Measurements from ENCODE around the gene RPS29. TPM values are rescaled to one million over a fixed set of nuclear protein-coding genes. Genes with fewer than 3 reads are reported as not detected.

RPS29 gene
- total and polyA plus RNA-seq, 2 of the 13 experiments (the other 11 are each of a cell fraction or from before 2014, with no cell fraction given) = 4,303 to 8,215 TPM

- TF ChIP-seq SMC3 (IDR thresholded peaks at IDR 0.05; ENCODE audit: low read length) = no peak
Measured at GRCh38 chr14:49598189-49598484, 12.0 kb upstream of the RPS29 start (continued).

- ChIA-PET CTCF (ENCODE audit: low intra/inter-chr PET ratio, low total read pairs) (interaction anchor here (2.5 kb wide), 1 partner anchor 8 kb away, joined by 10 read pairs; the partner anchor contains the start of gene RPS29), POLR2A (interaction anchor here (2.1 to 5.7 kb wide), 3 partner anchors 9 to 40 kb away, joined by 7 to 97 read pairs (median 28); partner anchors contain the start of genes DNAAF2, MGAT2, RPL36AL and RPS29)
- 0 out of 2 replicates have a peak overlapping the region, but pooled peaks have one; percentile 40 for H3K9ac ChIP-seq (ENCODE audit: insufficient read depth, low read depth, low read length)
- peaks cover 13% of the 10 kb centered on the region for H3K79me2 ChIP-seq (ENCODE audit: insufficient read depth, low read length)
- 2% methylated on average over 4 of the region's 4 CpGs for WGBS (ENCODE audit: low lambda C conversion rate)
- no peaks in the 10 kb centered on the region for H3K36me3 ChIP-seq (replicated peaks in 1 of 2; ENCODE audit: control insufficient read depth in 1 of 2, insufficient read depth in 2 of 2, low read length in 2 of 2)
- H3K27me3 ChIP-seq (ENCODE audit: control insufficient read depth in 1 of 2, insufficient read depth in 2 of 2, low read length in 2 of 2) = no peaks in the 10 kb centered on the region; a peak in 1 of 5 replicates
- H2AFZ ChIP-seq (ENCODE audit: low read length) = peak overlapping the region; percentile 20
- ATAC-seq = peak; percentile 22
- no peak for DNase-seq (ENCODE audit: low spot score)
- no peaks in the 10 kb centered on the region for H3K9me3 ChIP-seq (ENCODE audit: low read length)
- peak overlapping the region in 1 of 3 experiments; percentile 34; a peak in 1 of 6 replicates for H3K4me3 ChIP-seq (replicated peaks in 1 of 3; ENCODE audit: insufficient read depth in 1 of 3, low read depth in 2 of 3, low read length in 3 of 3)
- no TSS peak for BruUV-seq (replicated peaks)
- peak overlapping the region; percentile 97 for H3K27ac ChIP-seq (ENCODE audit: extremely low read length, insufficient read depth, low read length)
- peak overlapping the region; percentile 65 for H3K4me2 ChIP-seq (ENCODE audit: low read depth, low read length)
- FAIRE-seq = peak; percentile 60
- no peaks in the 10 kb centered on the region for H4K20me1 ChIP-seq (ENCODE audit: insufficient read depth, low read length)
- peaks cover 50% of the 10 kb centered on the region for H3K4me1 ChIP-seq (ENCODE audit: insufficient read depth, low read length)
- in situ Hi-C loops (cut with HindIII; ENCODE audit: extremely low pct_ligation_motif_present, low pct_unique_long_range_greater_than_20kb) (no loop called here), intact Hi-C loops (cut with micrococcal nuclease; ENCODE audit: unreplicated experiment) (loop anchor here (1.0 kb wide), 1 partner anchor 8 kb away; the partner anchor contains the start of gene RPS29)
- TF ChIP-seq FOXJ3 (CRISPR knock-in tag; IDR thresholded peaks at IDR 0.05; ENCODE audit: borderline replicate concordance) = no peak
- no peak for TF ChIP-seq ZNF547 (CRISPR knock-in tag; IDR thresholded peaks at IDR 0.05)
- no peak for TF ChIP-seq SRF (IDR thresholded peaks at IDR 0.05; ENCODE audit: low read depth, low read length)
- TF ChIP-seq KAT7 (CRISPR knock-in tag; IDR thresholded peaks at IDR 0.05; ENCODE audit: borderline replicate concordance) = no peak
- TF ChIP-seq KDM3A (CRISPR knock-in tag; IDR thresholded peaks at IDR 0.05; ENCODE audit: low read depth) = no peak
- no peak for TF ChIP-seq ZNF792 (CRISPR knock-in tag; IDR thresholded peaks at IDR 0.05)
- TF ChIP-seq ZNF205 (CRISPR knock-in tag; IDR thresholded peaks at IDR 0.05) = no peak
- TF ChIP-seq ZNF557 (CRISPR knock-in tag; IDR thresholded peaks at IDR 0.05) = no peak
- TF ChIP-seq ZBTB49 (CRISPR knock-in tag; IDR thresholded peaks at IDR 0.05; ENCODE audit: borderline replicate concordance) = no peak
- no peak for TF ChIP-seq TOE1 (CRISPR knock-in tag; IDR thresholded peaks at IDR 0.05)
- no peak for TF ChIP-seq SALL1 (CRISPR knock-in tag; IDR thresholded peaks at IDR 0.05)
- no peak for TF ChIP-seq ZNF720 (CRISPR knock-in tag; IDR thresholded peaks at IDR 0.05)
- peak; percentile 57 for TF ChIP-seq NFYB (CRISPR knock-in tag; IDR thresholded peaks at IDR 0.05)
- no peak for TF ChIP-seq GFI1 (CRISPR knock-in tag; IDR thresholded peaks at IDR 0.05; ENCODE audit: borderline replicate concordance)
- TF ChIP-seq NCOA1 (CRISPR knock-in tag; IDR thresholded peaks at IDR 0.05) = no peak
- no peak for TF ChIP-seq SAFB2 (CRISPR knock-in tag; IDR thresholded peaks at IDR 0.05; ENCODE audit: borderline replicate concordance, low read depth)
- TF ChIP-seq THAP9 (CRISPR knock-in tag; IDR thresholded peaks at IDR 0.05; ENCODE audit: borderline replicate concordance) = no peak
- TF ChIP-seq ZNF432 (CRISPR knock-in tag; IDR thresholded peaks at IDR 0.05; ENCODE audit: borderline replicate concordance) = no peak
Measured at GRCh38 chr14:49594347-49595091, 8.3 kb upstream of the RPS29 start.
